SIG-M5 (cell line): Measurements from ENCODE around the gene UBR1.

Source experiments
- DNase-seq: peaks from one replicate; lab custom pipeline; 2025; lab: John Stamatoyannopoulos, UW

UBR1 gene

DNA sequence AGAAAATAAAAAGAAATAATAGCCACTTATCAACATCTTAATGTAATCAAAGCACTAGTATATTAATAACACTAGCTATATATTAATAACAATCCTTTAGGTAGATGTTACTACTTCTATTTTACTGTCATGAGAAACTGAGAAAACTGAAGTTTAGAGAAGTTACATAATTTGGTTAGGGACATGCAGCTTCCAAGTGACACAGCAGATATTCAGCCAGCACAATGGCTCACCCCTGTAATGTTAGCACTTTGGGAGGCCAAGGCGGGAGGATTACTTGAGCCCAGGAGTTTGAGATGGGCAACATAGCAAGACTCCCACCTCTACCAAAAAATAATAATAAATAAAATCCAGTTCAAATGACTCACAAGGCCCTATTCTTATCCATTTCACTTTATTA, 1.9 kb upstream of the UBR1 start:
- no peak for DNase-seq

DNA sequence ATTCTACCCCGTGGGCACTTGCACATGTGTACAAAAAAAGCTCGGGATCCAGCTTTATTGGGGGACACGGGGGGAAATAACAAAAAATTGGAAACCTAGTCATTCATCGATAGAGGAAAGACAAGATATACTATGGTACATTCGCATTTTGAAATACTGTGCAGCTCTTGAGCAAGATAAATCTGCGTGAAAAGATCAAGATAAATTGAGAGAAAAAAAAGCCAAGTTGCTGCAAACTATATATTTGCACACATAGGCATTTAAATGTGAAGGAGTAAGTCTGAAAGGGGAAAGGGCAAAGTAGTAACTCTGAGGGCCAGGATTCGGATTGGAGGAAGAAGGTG, 620 bp upstream of the UBR1 start:
- DNase-seq = no peak

DNA sequence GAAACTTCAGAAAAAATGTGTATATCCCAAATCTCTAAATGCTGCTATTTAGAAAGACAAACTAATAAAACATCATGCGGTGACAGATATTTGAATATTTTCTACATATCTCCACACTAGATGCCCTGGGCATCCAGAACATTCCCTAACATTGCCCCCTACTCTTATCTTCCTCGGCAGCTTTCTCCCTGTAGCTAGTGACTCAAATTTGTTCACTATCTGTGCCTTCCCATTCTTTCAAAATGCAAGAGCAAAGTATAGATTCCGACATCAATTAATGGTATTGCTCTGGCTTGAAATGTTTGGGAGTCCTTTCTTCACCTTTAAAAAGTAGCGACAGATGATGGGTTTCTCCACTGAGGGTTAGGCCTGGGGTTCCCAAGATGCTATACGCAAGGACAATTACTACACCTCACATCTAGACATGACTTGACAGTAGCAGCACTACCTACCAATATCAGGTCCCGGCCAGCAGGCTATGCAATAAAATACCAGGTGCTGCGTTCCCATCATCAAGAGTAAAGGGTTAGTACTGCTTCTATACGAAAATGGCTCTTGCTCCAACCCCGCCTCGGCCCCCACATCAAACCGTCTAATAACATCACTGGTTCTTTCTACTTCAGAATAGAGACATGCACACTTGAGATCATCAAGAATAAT, 631 bp downstream of the UBR1 start:
- DNase-seq = no peak

DNA sequence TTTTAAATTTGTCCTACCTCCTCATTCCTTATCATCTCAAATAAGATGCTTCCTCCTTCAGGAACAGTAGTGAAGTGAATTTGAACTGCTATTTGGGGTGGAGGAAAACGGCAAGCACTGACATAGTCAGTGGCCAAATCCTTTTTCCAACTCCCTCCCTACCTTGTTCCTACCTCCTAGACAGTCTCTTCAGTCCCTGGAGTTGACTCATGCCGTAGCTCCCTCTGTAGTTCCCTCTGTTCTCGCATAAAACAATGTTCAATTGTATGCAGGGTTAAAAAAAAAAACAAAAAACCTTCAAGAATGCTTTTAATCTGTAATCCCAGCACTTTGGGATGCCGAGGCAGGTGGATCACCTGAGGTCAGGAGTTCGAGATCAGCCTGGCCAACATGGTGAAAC, 1.4 kb downstream of the UBR1 start:
- no peak for DNase-seq

DNA sequence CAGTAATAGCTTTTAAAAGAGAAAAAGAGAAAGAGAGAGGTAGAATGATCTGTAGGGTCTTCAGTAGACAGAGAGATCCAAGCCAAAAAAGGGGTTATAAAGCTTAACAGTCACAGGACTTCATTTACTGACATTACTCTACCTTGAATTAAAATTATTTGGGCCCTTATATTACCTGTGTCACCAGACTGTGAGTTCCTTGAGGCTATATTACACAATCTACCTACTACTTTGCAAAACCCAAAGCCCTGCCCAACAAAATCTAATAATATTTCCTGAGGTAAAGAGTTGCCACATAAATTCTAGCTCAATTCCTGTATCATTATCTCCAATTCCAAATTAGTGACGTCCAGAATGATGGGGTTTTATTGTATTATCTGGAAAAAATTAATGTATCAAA, 1.9 kb downstream of the UBR1 start:
- DNase-seq = no peak

DNA sequence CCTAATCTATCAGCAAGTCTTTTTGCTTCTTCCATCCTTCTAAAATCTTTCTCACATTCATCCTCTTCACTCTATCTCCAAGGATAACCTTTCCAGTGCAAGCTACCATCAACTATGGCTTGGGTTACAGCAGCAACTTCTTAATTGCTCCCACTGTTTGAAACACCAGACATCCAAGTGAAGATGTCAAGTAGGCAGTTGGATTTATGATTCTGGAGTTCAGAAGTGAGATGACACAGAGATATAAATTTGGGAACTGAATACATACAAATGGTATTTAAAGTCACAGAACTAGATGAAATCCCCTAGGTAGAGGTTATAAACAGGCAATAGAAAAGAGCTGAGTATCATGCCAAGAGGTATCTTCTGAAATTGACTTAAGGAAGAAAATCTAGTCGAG, 3.7 kb downstream of the UBR1 start:
- DNase-seq = no peak

DNA sequence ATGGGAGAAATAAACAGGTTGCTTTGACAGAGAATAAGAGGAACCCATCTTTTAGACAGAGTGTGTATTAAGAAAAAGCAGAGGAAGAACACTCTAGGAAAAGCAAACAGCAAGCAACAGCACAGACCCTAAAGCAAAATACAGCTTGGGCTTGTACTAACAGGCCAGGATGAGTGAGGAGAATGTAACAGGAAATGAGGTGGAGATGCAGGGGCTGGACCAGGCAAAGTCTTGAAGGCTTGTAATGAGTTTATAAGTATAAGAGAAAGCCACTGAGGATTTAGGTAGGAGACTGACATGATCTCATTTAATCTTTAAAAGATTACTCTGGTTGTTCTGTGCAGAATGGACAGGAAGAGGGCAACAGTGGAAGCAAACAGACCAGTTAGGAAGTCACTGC, 4.9 kb downstream of the UBR1 start:
- DNase-seq = no peak

DNA sequence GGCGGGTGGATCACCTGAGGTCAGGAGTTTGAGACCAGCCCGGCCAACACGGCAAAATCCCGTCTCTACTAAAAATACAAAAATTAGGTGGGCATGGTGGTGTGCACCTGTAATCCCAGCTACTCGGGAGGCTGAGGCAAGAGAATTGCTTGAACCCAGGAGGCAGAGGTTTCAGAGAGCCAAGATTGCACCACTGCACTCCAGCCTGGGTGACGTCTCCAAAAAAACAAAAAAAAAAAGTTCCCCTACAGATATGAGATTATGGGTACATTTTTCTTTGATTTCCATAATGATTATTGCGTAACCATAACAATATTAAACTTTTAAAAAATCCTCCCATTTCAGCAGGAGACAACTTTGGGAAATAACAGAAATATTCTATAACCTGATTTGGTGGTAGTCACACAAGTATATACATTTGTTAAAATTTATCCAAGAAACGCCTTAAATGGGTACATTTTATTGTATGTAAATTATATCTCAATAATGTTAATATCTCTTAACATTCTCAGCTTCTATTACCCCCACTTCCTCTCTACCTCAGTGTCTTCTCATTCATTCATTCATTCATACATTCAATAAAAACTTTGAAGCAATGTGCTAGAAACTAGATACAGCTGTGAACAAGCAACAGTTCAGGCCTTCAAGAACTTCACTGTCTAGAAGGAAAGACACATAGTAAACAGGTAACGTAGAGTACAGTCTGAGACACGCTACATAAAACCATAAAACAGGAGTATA, 6.6 kb downstream of the UBR1 start:
- DNase-seq = no peak

DNA sequence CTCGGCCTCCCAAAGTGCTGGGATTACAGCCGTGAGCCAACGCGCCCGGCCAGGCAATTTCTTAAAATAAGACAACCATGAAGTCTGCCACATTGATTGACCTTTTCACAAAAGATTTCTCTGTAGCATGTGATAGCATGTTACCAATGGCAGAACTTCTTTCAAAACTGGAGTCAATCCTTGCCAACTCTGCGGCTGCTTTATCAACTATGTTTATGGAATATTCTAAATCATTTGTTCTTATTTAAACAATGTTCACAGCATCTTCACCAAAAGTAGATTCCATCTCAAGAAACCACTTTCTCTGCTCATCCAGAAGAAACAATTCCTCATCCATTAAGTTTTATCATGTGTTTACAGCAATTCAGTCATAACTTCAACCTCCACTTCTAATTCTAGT, 9.4 kb downstream of the UBR1 start:
- no peak for DNase-seq

DNA sequence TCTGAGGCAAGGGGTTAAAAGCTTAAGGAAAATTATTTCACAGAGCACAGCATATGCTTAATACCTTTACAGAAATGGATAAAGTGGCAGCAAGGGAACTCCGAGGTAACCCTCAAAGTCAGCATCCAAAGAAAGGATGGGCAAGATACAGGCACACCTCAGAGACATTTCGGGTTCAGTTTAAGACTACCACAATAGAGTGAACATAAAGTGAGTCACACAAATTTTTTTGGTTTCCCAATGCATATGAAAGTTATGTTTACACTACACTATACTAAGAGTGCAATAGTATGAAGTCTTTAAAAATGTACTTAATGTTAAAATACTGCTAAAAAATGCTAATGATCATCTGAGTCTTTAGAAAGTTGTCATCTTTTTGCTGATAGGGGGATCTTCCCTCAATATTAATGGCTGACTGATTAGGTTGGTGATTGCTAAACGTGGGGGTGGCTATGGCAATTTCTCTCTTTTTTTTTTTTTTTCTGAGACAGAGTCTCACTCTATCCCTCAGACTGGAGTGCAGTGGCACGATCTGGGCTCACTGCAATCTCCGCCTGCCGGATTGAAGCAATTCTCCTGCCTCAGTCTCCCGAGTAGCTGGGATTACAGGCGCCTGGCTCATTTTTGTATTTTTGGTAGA, 10.0 kb downstream of the UBR1 start:
- no peak for DNase-seq

DNA sequence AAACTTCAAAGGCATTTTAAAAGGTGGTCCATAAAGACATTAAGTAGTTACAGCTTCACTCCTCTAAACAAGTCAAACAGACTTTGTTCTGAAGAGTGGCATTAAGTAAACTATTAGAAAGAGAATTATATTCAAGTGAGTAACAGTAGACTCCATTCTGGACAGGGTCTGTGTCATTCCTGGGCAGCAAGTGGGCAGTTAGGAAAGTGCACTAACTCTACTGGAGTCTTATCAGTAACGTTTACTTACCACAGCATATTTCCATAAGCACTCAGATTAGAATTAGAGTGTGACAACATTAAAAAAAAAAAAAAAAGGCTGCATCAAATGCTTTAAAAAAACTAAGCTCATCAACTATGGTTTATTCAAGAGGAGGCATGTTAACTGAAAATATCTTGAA, 10.6 kb downstream of the UBR1 start:
- DNase-seq = no peak

DNA sequence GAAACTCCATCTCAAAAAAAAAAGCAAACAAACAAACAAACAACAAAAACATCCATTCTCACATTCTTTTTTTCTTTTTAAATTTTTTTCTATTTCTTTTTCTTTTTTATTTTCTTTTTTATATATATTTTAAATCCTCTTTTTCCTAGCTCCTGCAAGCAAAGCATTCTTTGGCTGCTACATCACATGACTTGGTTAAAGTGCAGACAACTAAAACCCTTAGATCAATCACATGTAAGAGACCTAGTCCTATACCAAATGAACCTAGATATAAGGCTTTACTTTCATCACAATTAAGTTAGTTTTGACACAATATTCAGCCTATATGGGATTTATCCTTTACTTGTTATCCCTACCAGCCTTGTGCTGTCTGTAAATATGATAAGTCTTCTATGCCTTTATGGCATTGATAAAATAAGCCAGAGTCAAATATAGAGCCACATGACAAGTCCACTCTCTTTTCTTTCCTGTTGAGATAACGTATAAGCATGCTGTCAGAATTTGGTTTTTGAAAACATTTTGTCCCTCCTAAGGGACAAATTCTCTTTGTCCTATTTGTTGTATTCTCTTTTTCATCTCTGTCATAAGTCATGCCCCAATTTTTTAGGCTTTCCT, 11.3 kb downstream of the UBR1 start:
- no peak for DNase-seq

DNA sequence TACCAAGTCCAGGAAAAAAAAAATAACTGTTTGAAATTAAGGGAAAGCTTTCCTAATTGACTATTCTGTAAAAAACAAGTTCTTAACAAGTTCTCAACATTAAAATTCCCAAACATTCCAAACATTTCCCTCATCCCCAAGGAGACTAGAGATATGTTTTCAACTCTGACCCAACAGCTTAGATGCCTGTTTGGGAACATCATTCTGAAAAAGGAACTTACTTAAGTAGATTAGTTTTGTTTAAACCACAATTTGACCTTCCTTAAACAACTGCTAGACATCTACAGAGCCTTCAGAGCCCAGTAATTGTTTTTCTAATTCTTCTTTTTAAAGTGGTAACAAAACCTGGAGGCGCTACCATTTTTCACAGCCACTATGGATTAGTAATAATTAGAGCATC, 12.8 kb downstream of the UBR1 start:
- DNase-seq = no peak

DNA sequence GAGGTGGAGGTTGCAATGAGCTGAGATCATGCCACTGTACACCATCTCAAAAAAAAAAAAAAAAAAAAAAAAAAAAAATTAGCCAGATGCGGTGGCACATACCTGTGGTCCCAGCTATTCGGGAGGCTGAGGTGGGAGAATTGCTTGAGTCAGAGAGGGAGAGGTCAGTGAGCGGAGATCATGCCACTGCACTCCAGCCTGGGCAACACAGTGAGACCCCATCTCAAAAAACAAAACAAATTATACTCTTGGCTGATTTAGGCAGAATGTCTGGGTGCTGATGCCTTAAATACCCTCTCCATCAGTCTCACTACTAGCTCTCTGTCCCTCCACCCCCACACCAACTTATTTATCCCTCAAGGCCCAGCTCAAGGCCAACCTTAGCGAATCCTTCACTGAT, 14.0 kb downstream of the UBR1 start:
- no peak for DNase-seq

DNA sequence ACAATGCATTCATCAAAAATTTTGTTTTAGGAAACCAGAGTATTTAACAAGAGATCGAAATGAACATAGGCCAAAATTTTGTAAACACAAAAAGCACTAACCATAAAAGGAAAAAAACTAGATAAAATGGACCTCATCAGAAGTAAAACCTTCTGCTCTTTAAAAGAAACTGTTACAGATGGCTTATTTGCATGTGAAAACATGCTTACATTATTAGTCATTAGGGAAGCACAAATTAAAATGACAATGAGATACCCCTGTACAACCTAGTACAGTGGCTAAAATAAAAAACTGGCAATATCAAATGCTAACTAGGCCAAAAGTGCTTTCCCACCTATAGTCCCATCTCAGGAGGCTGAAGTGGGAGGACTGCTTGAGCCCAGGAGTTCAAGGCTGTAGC, 19.3 kb downstream of the UBR1 start:
- no peak for DNase-seq

DNA sequence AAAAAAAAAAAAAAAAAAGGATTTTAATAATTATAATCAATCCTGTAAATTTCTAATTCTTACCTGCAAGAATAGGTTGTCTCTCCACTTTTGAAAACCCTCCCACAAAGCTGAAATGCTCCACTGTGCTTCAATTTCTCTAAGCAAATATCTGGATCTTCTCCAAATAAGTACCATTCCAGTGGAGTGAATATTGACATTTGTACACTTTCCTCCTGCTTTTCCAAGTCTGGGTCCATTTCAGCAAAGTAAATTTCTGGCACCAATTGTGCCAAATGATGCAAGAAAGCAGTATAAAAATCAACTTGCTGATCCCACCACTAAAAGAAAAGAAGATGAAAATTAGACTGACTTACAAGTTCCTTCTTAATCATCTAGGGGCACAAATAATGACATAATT, 19.9 kb downstream of the UBR1 start:
- no peak for DNase-seq

DNA sequence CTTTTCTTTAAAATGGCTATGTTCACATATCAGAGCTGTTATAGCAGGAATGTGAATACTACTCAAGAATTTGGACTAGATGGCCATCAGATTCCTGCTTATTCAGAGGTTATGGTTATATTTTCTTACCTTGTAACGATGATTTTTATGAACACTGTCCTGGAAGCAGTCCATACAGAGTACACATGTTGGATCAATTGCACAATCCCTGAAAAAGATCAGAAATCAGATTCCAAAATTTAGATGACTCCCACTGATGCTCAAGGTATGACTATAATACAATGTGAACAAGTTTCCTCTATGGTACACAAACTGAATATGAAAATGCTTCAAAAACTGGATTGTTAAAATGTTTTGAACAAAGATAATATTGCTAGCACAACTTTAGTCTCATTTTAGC, 23.3 kb downstream of the UBR1 start:
- no peak for DNase-seq

DNA sequence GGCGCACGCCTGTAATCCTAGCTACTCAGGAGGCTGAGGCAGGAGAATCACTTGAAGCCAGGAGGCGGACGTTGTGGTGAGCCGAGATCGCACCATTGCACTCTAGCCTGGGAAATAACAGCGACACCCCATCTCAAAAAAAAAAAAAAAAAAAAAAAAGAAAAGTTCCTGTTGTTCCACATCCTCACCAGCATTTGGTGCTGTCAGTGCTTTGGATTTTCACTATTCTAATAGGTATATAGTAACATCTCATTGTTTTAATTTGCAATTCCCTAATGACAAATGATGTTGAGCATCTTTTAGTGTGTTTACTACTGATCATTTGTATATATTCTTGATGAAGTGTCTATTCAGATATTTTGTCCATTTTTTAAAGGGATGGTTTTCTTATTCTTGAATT, 24.6 kb downstream of the UBR1 start:
- no peak for DNase-seq

DNA sequence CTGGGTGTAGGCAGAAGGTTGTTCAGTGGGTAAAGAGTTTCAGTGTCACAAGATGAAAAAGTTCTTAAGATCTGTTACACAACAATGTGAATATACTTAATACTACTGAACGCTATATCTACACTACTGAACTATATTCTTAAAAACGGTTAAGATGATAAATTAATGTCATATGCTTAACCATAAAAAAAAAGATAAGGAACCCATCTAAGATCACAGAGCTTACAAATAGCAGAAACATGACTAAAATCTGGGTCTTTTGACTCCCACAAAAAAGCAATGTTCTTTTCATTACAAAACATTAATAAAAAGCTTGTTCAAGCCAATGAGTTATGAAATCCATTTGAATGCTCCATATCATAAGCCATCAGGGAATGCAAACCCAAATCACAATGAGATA, 34.4 kb downstream of the UBR1 start:
- no peak for DNase-seq

DNA sequence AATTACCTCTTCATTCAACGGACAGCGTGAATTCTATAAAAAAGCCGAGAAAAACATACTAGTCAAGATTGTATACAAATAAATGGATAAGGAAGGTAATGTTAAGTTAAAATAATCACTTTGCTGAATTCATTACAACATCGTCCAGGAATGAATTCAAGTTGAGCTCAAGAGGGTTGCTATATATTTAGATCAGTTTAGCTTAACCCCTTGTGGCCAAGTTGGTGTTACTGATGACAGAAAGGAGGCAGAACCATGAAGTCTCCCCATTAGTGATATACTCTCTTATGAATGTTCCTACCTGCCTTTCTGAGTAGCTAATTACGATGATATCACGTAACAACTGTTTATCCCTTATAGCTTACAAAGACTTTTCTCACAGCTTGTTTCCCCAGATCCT, 34.9 kb downstream of the UBR1 start:
- no peak for DNase-seq

DNA sequence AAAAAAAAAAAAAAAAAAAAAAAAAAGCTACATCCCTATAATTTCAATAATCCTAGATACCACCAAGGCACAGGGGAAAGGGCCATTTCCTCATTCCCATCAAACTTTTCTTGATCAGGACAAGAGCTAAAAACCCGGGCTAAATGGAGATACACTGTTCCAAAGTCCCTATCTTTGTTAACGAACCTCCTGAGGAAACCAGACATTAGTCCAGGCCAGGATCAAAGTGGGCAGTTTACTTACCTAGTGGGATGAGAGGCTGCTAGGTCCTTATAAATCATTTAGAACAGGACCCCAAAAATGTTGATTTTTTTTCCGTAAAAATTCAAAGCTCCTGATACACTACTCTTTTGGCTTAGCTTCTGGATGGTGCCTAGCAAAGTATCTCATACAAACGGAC, 35.6 kb downstream of the UBR1 start:
- no peak for DNase-seq

DNA sequence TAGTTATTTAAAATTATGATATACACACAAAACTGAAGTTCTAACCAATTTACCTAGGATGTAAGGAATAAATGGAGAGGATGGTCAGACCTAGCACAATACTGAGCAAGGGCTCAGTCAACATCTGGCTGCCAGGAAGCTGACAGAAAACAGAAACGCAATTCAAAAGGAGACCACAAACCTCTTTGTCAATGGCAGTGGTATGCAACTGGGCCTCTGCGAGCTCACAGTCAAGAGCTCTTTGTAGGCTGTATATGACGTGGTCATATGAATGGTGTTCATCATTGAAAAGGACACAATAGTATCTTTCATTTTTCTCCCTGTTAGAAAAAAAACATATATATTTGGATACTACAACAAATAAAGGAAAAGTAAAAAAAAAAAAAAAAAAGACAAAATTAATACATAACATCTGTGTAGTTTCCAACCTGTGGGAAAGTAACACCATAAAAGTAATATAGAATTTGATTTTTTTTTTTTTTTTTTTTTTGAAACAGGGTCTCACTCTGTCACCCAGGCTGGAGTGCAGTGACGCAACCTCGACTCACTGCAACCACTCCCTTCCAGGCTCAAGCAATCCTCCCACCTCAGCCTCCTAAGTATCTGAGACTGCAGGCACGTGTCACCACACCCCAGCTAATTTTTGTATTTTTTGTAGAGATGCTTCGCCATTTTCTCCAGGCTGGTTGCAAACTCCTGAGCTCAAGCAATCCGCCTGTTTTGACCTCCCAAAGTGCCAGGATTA, 37.9 kb downstream of the UBR1 start:
- DNase-seq = no peak

DNA sequence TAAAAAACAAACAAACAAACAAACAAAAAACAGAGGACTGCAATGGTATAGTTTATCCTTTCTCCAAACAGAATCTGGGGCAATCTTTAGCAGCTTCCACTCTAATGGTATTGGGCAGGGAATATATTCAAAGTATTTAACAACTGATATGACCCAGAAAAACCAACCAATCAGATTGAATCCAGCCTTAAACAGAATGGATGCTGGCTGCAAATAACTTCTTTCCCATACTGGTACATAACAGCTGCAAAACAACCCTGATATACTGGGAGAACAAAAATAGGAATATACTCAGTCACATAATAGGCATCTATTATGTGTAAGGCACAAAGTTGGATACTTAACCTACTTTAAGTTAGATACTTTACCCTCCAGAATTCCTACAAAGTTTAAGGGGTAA, 49.1 kb downstream of the UBR1 start:
- no peak for DNase-seq
